ENCODE results near the gene CSMD2.

CSMD2 gene

DNA sequence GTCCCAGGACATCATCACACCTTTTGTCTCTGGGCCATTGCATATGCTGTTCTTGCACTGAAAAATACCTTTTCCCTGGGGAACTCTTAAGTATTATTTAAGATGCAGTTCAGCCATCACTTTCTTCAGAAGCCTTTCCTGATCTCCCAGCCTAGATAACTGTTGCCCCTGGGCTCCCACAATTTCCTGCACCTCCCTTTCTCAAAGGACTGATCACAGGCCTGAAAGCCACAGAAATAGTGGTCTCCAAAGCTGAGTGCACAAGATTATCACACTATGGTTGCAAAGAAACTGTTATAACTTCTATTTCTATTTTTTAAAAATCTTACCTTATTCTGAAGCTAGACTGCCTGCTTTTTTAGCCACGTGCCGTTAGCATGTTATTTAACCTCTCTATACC, 695.3 kb downstream of the CSMD2 start:
- TF ChIP-seq TAF1 (IDR thresholded peaks at IDR 0.05; ENCODE audit: borderline replicate concordance, insufficient read depth, low read length) (no peak), POLR2AphosphoS5 (IDR thresholded peaks at IDR 0.05; ENCODE audit: low read depth, low read length) (no peak)

GRCh38 chr1:33468967-33469366, 696.1 kb downstream of the CSMD2 start:
- no peak for TF ChIP-seq POLR2AphosphoS5 (IDR thresholded peaks at IDR 0.05; ENCODE audit: low read depth, low read length)
- TF ChIP-seq SIN3A (IDR thresholded peaks at IDR 0.05; ENCODE audit: borderline replicate concordance, insufficient read depth, low read length), result no peak

DNA sequence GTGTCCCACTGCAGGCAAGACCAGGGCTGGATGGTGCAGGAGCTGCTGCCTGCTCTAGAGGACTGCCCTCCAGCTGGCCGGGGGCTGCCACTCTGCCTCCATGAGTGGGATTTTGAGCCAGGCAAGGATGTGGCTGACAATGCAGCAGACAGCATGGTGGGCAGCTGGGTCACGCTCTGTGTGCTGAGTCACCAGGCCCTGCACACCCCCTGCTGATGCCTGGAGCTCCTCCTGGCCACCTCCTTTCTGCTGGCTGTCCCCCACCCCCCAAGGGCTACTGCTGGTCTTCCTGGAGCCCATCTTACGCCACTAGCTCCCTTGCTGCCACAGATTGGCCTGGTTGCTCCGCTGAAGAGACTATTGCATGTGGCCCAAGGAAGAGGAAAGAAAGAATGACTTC, 696.5 kb downstream of the CSMD2 start:
- no peak for TF ChIP-seq SIN3A (IDR thresholded peaks at IDR 0.05; ENCODE audit: borderline replicate concordance, insufficient read depth, low read length)
- TF ChIP-seq REST (IDR thresholded peaks at IDR 0.05; ENCODE audit: insufficient read depth in 1 of 2, low read depth in 2 of 2, low read length in 2 of 2), result no peak
- TF ChIP-seq FOXP2 (optimal IDR thresholded peaks at IDR 0.05; ENCODE audit: borderline replicate concordance, extremely low read depth, extremely low read length, insufficient read depth), result no peak
- no peak for TF ChIP-seq TAF1 (IDR thresholded peaks at IDR 0.05; ENCODE audit: borderline replicate concordance, insufficient read depth, low read length)
- no peak for TF ChIP-seq POLR2AphosphoS5 (IDR thresholded peaks at IDR 0.05; ENCODE audit: low read depth, low read length)

DNA sequence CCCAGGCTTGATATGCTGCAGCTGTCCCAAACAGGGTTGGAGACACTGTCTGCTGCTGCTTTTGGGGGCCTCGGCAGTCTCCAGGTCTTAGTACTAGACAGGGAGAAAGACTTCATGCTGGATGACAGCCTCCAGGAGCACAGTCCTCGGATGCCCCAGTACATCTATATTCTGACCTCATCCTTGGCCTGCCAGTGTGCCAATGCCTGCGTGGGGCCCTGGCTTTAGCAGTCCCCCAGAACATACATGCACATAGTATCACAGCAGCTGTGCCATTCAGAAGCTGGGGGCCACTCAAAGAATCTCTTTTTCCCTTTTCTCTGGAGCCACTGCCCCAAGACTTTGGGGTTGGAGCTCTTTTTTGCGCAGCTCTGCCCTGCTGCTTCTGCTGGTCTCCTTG, 697.0 kb downstream of the CSMD2 start:
- TF ChIP-seq REST (IDR thresholded peaks at IDR 0.05; ENCODE audit: insufficient read depth in 1 of 2, low read depth in 2 of 2, low read length in 2 of 2) (no peak), FOXP2 (optimal IDR thresholded peaks at IDR 0.05; ENCODE audit: borderline replicate concordance, extremely low read depth, extremely low read length, insufficient read depth) (no peak), POLR2AphosphoS5 (IDR thresholded peaks at IDR 0.05; ENCODE audit: low read depth, low read length) (no peak), SIN3A (IDR thresholded peaks at IDR 0.05; ENCODE audit: borderline replicate concordance, insufficient read depth, low read length) (no peak), TAF1 (IDR thresholded peaks at IDR 0.05; ENCODE audit: borderline replicate concordance, insufficient read depth, low read length) (no peak)

DNA sequence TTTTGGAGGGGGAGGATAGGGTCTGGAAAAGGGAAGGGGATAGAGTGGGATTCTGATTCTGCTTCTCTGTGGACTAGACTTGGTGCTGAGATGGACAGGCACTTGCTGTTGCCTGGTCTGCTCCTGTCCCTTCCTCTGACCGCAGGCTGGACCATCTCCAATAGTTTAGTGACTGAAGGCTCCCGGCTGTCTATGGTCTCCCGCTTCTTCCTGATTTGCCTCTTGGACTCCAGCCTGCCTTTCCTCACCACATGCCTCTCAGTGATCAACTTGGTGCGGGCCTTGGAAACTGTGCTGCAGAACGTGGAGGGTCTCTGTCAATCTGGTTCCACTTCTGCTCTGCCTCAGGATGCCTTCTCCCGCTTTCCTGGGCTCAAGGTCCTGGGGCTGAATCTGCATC, 698.9 kb downstream of the CSMD2 start:
- no peak for TF ChIP-seq TAF1 (IDR thresholded peaks at IDR 0.05; ENCODE audit: borderline replicate concordance, insufficient read depth, low read length)
- no peak for TF ChIP-seq SIN3A (IDR thresholded peaks at IDR 0.05; ENCODE audit: borderline replicate concordance, insufficient read depth, low read length)
- TF ChIP-seq REST (IDR thresholded peaks at IDR 0.05; ENCODE audit: insufficient read depth in 1 of 2, low read depth in 2 of 2, low read length in 2 of 2), result no peak
- no peak for TF ChIP-seq POLR2AphosphoS5 (IDR thresholded peaks at IDR 0.05; ENCODE audit: low read depth, low read length)
- TF ChIP-seq FOXP2 (optimal IDR thresholded peaks at IDR 0.05; ENCODE audit: borderline replicate concordance, extremely low read depth, extremely low read length, insufficient read depth), result no peak

GRCh38 chr1:33465316-33465715, 699.7 kb downstream of the CSMD2 start:
- TF ChIP-seq POLR2AphosphoS5 (IDR thresholded peaks at IDR 0.05; ENCODE audit: low read depth, low read length) (no peak), FOXP2 (optimal IDR thresholded peaks at IDR 0.05; ENCODE audit: borderline replicate concordance, extremely low read depth, extremely low read length, insufficient read depth) (no peak), TAF1 (IDR thresholded peaks at IDR 0.05; ENCODE audit: borderline replicate concordance, insufficient read depth, low read length) (no peak), REST (IDR thresholded peaks at IDR 0.05; ENCODE audit: insufficient read depth in 1 of 2, low read depth in 2 of 2, low read length in 2 of 2) (no peak), SIN3A (IDR thresholded peaks at IDR 0.05; ENCODE audit: borderline replicate concordance, insufficient read depth, low read length) (no peak)

Measured in PFSK-1 (cell line).